Measurements from ENCODE around the gene SSTR4. TPM values are rescaled to one million over a fixed set of nuclear protein-coding genes. Genes with fewer than 3 reads are reported as not detected.

SSTR4 gene, protein sequence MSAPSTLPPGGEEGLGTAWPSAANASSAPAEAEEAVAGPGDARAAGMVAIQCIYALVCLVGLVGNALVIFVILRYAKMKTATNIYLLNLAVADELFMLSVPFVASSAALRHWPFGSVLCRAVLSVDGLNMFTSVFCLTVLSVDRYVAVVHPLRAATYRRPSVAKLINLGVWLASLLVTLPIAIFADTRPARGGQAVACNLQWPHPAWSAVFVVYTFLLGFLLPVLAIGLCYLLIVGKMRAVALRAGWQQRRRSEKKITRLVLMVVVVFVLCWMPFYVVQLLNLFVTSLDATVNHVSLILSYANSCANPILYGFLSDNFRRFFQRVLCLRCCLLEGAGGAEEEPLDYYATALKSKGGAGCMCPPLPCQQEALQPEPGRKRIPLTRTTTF
- not detected in 2 replicates for total RNA-seq

DNA sequence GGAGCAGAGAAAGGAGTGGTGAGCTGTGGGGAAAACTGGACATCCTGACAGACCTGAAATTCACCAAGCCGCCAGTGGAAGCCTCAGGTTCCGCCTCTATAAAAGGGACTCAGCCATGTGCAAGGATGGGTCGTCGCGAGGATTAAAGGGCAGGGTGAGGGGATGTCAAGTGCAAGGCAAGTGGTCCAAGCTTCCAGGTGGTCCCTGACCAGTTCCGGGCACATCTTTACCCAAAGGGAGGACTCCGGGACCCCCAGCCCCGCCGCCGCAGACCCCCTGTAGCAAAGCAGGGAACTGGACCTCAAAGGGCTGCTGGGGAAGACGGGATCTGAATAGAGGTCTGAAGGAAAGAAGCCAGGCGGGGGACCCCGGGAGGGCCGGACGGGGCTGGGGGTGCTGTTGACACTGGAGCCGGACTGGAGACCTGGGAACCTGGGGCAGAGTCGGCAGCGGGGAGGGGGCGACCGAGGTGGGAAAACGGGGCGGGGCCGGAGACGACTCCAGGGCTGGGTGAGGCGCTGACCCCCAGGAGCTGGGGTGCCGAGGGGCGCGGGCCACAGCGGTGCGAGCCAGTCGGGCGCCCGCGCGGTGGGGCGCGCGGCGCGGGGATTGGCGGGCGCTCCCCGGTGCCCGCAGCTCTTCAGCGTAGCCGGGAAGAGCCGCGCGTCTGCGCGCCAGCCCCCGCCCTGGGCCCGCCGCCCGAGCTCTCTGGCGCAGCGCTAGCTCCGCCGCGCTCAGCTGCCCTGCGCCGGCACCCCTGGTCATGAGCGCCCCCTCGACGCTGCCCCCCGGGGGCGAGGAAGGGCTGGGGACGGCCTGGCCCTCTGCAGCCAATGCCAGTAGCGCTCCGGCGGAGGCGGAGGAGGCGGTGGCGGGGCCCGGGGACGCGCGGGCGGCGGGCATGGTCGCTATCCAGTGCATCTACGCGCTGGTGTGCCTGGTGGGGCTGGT is at the start of gene SSTR4:
Gene SSTR4, plus strand, starts transcription at position 592 of the 951 bp plus-strand sequence. Its CDS starts 172 bp downstream, at position 764.

DNA sequence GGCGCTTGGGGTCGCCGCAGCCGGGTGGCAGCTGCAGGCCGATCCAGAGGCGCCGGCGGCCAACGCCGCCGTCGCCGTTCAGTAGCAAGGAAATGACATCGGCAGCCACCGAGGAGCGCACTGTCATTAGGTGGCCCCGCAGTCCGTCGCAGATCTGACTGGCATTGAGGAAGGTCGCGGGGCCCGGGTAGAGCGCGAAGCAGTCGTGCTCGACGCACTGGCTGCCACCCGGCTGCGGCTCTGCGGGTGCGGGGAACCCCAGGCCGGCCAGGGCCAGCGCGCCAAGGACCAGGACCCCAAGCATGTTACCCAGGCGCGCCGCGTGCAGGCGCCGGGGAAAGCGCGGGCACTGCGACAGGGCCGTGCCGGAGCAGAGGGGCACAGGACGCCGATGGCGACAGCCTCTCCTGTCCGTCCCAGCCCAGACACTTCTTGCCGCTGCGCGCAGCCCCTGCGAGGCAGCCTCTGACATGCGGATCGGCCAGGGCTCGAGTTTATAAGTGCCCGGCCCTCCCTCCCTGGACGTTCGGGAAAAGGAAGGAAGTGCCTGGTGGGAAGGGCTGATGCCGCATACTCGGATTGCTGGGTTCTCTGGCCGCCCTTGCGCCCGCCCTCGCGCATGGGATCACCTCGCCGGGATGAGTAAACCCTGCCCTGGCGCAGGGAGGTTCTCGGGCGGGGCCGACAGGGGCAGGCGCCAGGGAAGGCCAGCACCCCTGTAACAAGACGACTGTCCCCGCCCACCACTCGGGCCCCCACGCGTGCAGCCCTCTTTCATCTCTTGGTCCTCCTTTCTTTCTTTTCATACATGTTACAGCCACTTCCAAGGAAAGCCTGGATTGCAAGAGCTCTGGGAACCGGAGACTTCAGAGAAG is 14.3 kb downstream of the SSTR4 start, which contains the start of gene THBD:
Gene THBD, minus strand, starts transcription at position 472 of the 875 bp plus-strand sequence. Its CDS starts 168 bp downstream, at position 304.

DNA sequence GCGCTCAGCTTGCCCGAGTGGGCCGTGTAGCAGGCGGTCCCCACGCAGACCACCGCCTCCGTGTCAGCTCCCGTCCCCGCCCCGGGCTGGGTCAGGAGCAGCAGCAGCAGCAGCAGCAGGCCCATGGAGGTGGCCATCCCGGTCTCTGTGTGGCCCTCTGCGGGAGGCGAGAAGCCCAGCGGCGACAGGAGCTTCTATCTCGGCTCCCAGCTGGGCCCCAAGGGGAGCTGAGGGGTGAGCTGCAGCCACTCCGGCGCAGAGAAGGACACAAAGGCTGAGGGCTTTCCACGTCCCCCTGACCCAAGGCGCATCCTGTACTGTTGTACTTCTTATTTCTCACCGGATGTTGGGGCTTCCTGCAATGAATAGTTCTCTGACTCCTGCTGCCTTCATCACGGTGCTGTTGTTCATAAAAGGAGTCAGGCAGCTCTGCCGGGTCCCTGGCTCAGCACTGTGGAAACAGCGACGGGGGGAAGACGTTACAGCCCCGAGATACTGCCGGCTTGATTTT is 51.0 kb downstream of the SSTR4 start, which contains the start of gene CD93:
Gene CD93, minus strand, starts transcription at position 269 of the 511 bp plus-strand sequence. Its CDS starts 132 bp downstream, at position 137.

Other genes with a start within 250 kb of the SSTR4 start
- gene THBD, start 14.4 kb downstream of the SSTR4 start, total RNA-seq: 82.8 and 82.9 TPM in 2 replicates
- 375 and 394 TPM in 2 replicates for gene CD93, start 51.0 kb downstream of the SSTR4 start, total RNA-seq